HCT116 (cell line): ENCODE measurements around the gene POLD1. TPM values are rescaled to one million over a fixed set of nuclear protein-coding genes. Genes with fewer than 3 reads are reported as not detected.
"Not testable (repeated sequence)": the region's sequence is repeated elsewhere in the genome, so short reads cannot be mapped to it uniquely, and the experiment has no call there.

Experiments used
- ATAC-seq: fragments of 200-7000 bp; cut with Tn5 transposase; 2 replicates; pipeline ENCODE4 v1.9.1; 2020; ENCODE audit warnings: mild to moderate bottlenecking, moderate library complexity
- BruUV-seq: library from RNA; stranded (reverse); fragments of 400-500 nt; replicated peaks from 2 replicates; lab custom pipeline; 2021; lab: Mats Ljungman, UMichigan
- CTCF ChIA-PET: fragments of 300-600 bp; sonication (Branson Sonifier 250); formaldehyde crosslinking; loops from one replicate; lab custom pipeline; 2021; ENCODE audit warnings: antibody characterized with exemption; lab: Charles Lee
- POLR2A ChIA-PET: fragments of 300-600, 350-600 bp; sonication (Branson Sonifier 250); formaldehyde crosslinking; loops from one replicate; lab custom pipeline; 2021; ENCODE audit warnings: antibody characterized with exemption; lab: Charles Lee
- RAD21 ChIA-PET, 2 experiments: fragments of 300-600 bp; sonication (Branson Sonifier 250); formaldehyde crosslinking; loops; one replicate each; lab custom pipeline; 2023; ENCODE audit warnings: low total read pairs in 2 of 2; ENCODE audit not compliant: uncharacterized antibody in 2 of 2, unreplicated experiment in 2 of 2, low non-redundant PET in 1 of 2; lab: Charles Lee
- DNase-seq: peaks from one replicate; pipeline ENCODE4 v3.0.0-alpha.2; 2010; ENCODE audit warnings: low read depth, low spot score
- H2AFZ ChIP-seq: fragments of 200-600 bp; shearing (Covaris generic), sonication (generic); 2 replicates; pipeline ENCODE4 v1.6.1; 2017; ENCODE audit warnings: low read depth, mixed run types, mixed read lengths, antibody characterized with exemption, low read length; ENCODE audit not compliant: poor library complexity, severe bottlenecking
- H3K27ac ChIP-seq: 2 replicates; pipeline ENCODE4 v1.5.1; 2012; ENCODE audit warnings: low read depth, low read length
- H3K27me3 ChIP-seq: fragments of 200-600 bp; sonication (generic); 2 replicates; pipeline ENCODE4 v1.6.1; 2016; ENCODE audit warnings: mixed run types, low read length, mixed read lengths; ENCODE audit not compliant: insufficient read depth
- H3K36me3 ChIP-seq, 2 experiments: fragments of 200-500 bp in 1 of 2; fragments of 200-600 bp in 1 of 2; sonication (Bioruptor generic) in 1 of 2; sonication (generic) in 1 of 2; 2 replicates each; pipeline versions ENCODE4 v1.5.1 to v1.6.1; 2014 to 2016; ENCODE audit warnings: low read length in 2 of 2, inconsistent platforms in 1 of 2, mixed read lengths in 1 of 2, mixed run types in 1 of 2; ENCODE audit not compliant: insufficient read depth in 2 of 2, control insufficient read depth in 1 of 2
- H3K4me1 ChIP-seq, 2 experiments: fragments of 200-600 bp in 1 of 2; sonication (generic) in 1 of 2; 2 replicates each; pipeline versions ENCODE4 v1.5.1 to v1.6.1; 2012 to 2017; ENCODE audit warnings: low read length in 2 of 2, inconsistent platforms in 1 of 2, mild to moderate bottlenecking in 1 of 2, mixed read lengths in 1 of 2, mixed run types in 1 of 2, moderate library complexity in 1 of 2; ENCODE audit not compliant: insufficient read depth in 2 of 2, control insufficient read depth in 1 of 2
- H3K4me2 ChIP-seq: fragments of 200-600 bp; sonication (generic); 2 replicates; pipeline ENCODE4 v1.6.1; 2017; ENCODE audit warnings: mixed run types, low read length, mixed read lengths
- H3K4me3 ChIP-seq, 2 experiments: fragments of 200-600 bp in 1 of 2; sonication (generic) in 1 of 2; replicated peaks in 1 of 2; 2 replicates each; pipeline ENCODE4 v1.5.1; 2011 to 2016; ENCODE audit warnings: low read length in 2 of 2, control low read depth in 1 of 2, low read depth in 1 of 2, mild to moderate bottlenecking in 1 of 2, mixed read lengths in 1 of 2, mixed run types in 1 of 2
- H3K79me2 ChIP-seq: fragments of 200-600 bp; sonication (generic); 2 replicates; pipeline ENCODE4 v1.6.1; 2017; ENCODE audit warnings: mild to moderate bottlenecking, mixed run types, low read length, moderate library complexity, mixed read lengths; ENCODE audit not compliant: insufficient read depth
- H3K9ac ChIP-seq: fragments of 200-600 bp; sonication (generic); 2 replicates; pipeline ENCODE4 v1.6.1; 2016; ENCODE audit warnings: low read length, mixed read lengths
- H3K9me2 ChIP-seq: fragments of 200-600 bp; sonication (generic), shearing (Covaris generic); 2 replicates; pipeline ENCODE4 v1.6.1; 2017; ENCODE audit warnings: mixed run types, mild to moderate bottlenecking, moderate library complexity; ENCODE audit not compliant: insufficient read depth
- H3K9me3 ChIP-seq, 2 experiments: fragments of 200-500 bp in 1 of 2; fragments of 200-600 bp in 1 of 2; sonication (Bioruptor generic) in 1 of 2; sonication (generic) in 1 of 2; 2 replicates each; pipeline ENCODE4 v1.6.1; 2014 to 2017; ENCODE audit warnings: low read length in 2 of 2, mixed read lengths in 2 of 2, inconsistent platforms in 1 of 2, low read depth in 1 of 2, mild to moderate bottlenecking in 1 of 2, mixed run types in 1 of 2, moderate library complexity in 1 of 2; ENCODE audit not compliant: control insufficient read depth in 1 of 2, insufficient read depth in 1 of 2
- H4K20me1 ChIP-seq: fragments of 200-600 bp; sonication (generic), shearing (Covaris generic); 2 replicates; pipeline ENCODE4 v1.6.1; 2017; ENCODE audit warnings: mixed run types, mild to moderate bottlenecking, moderate library complexity; ENCODE audit not compliant: insufficient read depth
- CEBPB ChIP-seq: IDR thresholded peaks from 2 replicates; pipeline ENCODE4 v1.6.1; 2012; ENCODE audit warnings: low read depth
- EZH2phosphoT487 ChIP-seq: fragments of 200-600 bp; IDR thresholded peaks from 2 replicates; pipeline ENCODE4 v1.6.1; 2018; ENCODE audit warnings: antibody characterized with exemption, borderline replicate concordance
- FOSL1 ChIP-seq: IDR thresholded peaks from 2 replicates; pipeline ENCODE4 v1.6.1; 2012; ENCODE audit warnings: low read depth
- RAD21 ChIP-seq: IDR thresholded peaks from 2 replicates; pipeline ENCODE4 v1.6.1; 2012; ENCODE audit warnings: low read depth, mild to moderate bottlenecking
- SRF ChIP-seq: IDR thresholded peaks from 2 replicates; pipeline ENCODE4 v1.6.1; 2012; ENCODE audit warnings: low read depth
- YY1 ChIP-seq: IDR thresholded peaks from 2 replicates; pipeline ENCODE4 v1.6.1; 2011; ENCODE audit warnings: low read length, low read depth, moderate library complexity, mild to moderate bottlenecking; ENCODE audit not compliant: insufficient replicate concordance; ENCODE audit errors: extremely low read depth
- ZFX ChIP-seq: fragments of 450-650 bp; IDR thresholded peaks from 2 replicates; pipeline ENCODE4 v1.6.1; 2017
- intact Hi-C: fragments of 100-400 bp; cut with micrococcal nuclease; formaldehyde crosslinking; loops from 2 replicates; pipeline ENCODE4 v1.10.0; 2022
- total RNA-seq: library from RNA; stranded (reverse); gene quantifications from one replicate; pipeline ENCODE4 v1.2.1, GENCODE V29; 2021; ENCODE audit not compliant: unreplicated experiment
- TF ChIP-seq, protein P1 (sequence below): IDR thresholded peaks from 2 replicates; pipeline ENCODE4 v1.6.1; 2011; ENCODE audit warnings: mild to moderate bottlenecking, low read length, moderate library complexity; ENCODE audit not compliant: insufficient replicate concordance; ENCODE audit errors: extremely low read depth
- TF ChIP-seq, protein P2 (sequence below): IDR thresholded peaks from 2 replicates; pipeline ENCODE4 v1.6.1; 2012
- TF ChIP-seq, protein P3 (sequence below), 3 experiments: fragments of 200-600 bp in 1 of 3; sonication (generic) in 1 of 3; IDR thresholded peaks in 2 of 3; conservative IDR thresholded peaks in 1 of 3; 2 replicates each; pipeline ENCODE4 v1.5.1; 2012 to 2017; ENCODE audit warnings: low read depth in 2 of 3, low read length in 2 of 3, antibody characterized with exemption in 1 of 3, borderline replicate concordance in 1 of 3, control low read depth in 1 of 3, mild to moderate bottlenecking in 1 of 3, mixed read lengths in 1 of 3, mixed run types in 1 of 3, moderate library complexity in 1 of 3; ENCODE audit not compliant: insufficient read depth in 1 of 3
- TF ChIP-seq, protein P4 (sequence below): IDR thresholded peaks from 2 replicates; pipeline ENCODE4 v1.6.1; 2012; ENCODE audit warnings: low read depth

POLD1 gene
- total RNA-seq, 1 experiment from 2014 or later = 122 TPM

DNA sequence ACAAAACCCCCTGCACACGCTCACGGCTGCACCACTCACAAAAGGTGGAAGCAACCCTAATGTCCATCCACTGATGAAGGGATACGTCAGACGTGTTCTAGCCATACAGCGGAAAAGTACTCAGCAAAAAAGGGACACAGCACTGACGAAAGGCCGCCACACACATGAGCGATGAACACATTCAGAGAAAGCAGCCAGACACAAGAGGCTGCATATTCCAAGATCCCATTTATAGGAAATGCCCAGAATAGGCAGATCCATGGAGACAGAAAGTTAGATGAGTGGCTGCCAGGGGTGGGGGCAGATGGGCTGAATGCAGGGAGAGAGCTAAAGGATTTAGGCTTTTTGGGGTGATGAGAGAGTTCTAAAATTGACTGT, 3.7 kb downstream of the POLD1 start:
- ChIA-PET CTCF (no interaction called here), RAD21 (no interaction called here), POLR2A (no interaction called here)
- Histone ChIP-seq H3K4me1 (peaks cover 11 to 16% of the 10 kb centered on the region in 2 experiments; a peak in 3 of 4 replicates), H3K27ac (no peak overlapping the region), H3K27me3 (no peaks in the 10 kb centered on the region), H3K9me2 (no peaks in the 10 kb centered on the region), H4K20me1 (no peaks in the 10 kb centered on the region), H3K79me2 (peaks cover 71% of the 10 kb centered on the region), H3K9me3 (no peaks in the 10 kb centered on the region), H3K4me3 (no peak overlapping the region), H2AFZ (no peak overlapping the region), H3K4me2 (no peak overlapping the region), H3K36me3 (peaks cover 8 to 19% of the 10 kb centered on the region in 2 experiments; a peak in 2 of 4 replicates), H3K9ac (no peak overlapping the region)
- intact Hi-C loops = no loop called here
- TF ChIP-seq, protein P1, sequence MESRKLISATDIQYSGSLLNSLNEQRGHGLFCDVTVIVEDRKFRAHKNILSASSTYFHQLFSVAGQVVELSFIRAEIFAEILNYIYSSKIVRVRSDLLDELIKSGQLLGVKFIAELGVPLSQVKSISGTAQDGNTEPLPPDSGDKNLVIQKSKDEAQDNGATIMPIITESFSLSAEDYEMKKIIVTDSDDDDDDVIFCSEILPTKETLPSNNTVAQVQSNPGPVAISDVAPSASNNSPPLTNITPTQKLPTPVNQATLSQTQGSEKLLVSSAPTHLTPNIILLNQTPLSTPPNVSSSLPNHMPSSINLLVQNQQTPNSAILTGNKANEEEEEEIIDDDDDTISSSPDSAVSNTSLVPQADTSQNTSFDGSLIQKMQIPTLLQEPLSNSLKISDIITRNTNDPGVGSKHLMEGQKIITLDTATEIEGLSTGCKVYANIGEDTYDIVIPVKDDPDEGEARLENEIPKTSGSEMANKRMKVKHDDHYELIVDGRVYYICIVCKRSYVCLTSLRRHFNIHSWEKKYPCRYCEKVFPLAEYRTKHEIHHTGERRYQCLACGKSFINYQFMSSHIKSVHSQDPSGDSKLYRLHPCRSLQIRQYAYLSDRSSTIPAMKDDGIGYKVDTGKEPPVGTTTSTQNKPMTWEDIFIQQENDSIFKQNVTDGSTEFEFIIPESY = no peak
- TF ChIP-seq CEBPB = no peak
- TF ChIP-seq, protein P2, sequence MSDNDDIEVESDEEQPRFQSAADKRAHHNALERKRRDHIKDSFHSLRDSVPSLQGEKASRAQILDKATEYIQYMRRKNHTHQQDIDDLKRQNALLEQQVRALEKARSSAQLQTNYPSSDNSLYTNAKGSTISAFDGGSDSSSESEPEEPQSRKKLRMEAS = no peak
- TF ChIP-seq SRF = no peak
- no peak for TF ChIP-seq RAD21
- no peak for TF ChIP-seq EZH2phosphoT487
- TF ChIP-seq, protein P3, sequence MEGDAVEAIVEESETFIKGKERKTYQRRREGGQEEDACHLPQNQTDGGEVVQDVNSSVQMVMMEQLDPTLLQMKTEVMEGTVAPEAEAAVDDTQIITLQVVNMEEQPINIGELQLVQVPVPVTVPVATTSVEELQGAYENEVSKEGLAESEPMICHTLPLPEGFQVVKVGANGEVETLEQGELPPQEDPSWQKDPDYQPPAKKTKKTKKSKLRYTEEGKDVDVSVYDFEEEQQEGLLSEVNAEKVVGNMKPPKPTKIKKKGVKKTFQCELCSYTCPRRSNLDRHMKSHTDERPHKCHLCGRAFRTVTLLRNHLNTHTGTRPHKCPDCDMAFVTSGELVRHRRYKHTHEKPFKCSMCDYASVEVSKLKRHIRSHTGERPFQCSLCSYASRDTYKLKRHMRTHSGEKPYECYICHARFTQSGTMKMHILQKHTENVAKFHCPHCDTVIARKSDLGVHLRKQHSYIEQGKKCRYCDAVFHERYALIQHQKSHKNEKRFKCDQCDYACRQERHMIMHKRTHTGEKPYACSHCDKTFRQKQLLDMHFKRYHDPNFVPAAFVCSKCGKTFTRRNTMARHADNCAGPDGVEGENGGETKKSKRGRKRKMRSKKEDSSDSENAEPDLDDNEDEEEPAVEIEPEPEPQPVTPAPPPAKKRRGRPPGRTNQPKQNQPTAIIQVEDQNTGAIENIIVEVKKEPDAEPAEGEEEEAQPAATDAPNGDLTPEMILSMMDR (IDR thresholded peaks at IDR 0.05 in 2 of 3, conservative IDR thresholded peaks at IDR 0.05 in 1 of 3; ENCODE audit: borderline replicate concordance in 1 of 3, insufficient read depth in 1 of 3, low read depth in 2 of 3, low read length in 2 of 3) = no peak
- TF ChIP-seq, protein P4, sequence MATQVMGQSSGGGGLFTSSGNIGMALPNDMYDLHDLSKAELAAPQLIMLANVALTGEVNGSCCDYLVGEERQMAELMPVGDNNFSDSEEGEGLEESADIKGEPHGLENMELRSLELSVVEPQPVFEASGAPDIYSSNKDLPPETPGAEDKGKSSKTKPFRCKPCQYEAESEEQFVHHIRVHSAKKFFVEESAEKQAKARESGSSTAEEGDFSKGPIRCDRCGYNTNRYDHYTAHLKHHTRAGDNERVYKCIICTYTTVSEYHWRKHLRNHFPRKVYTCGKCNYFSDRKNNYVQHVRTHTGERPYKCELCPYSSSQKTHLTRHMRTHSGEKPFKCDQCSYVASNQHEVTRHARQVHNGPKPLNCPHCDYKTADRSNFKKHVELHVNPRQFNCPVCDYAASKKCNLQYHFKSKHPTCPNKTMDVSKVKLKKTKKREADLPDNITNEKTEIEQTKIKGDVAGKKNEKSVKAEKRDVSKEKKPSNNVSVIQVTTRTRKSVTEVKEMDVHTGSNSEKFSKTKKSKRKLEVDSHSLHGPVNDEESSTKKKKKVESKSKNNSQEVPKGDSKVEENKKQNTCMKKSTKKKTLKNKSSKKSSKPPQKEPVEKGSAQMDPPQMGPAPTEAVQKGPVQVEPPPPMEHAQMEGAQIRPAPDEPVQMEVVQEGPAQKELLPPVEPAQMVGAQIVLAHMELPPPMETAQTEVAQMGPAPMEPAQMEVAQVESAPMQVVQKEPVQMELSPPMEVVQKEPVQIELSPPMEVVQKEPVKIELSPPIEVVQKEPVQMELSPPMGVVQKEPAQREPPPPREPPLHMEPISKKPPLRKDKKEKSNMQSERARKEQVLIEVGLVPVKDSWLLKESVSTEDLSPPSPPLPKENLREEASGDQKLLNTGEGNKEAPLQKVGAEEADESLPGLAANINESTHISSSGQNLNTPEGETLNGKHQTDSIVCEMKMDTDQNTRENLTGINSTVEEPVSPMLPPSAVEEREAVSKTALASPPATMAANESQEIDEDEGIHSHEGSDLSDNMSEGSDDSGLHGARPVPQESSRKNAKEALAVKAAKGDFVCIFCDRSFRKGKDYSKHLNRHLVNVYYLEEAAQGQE = no peak
- TF ChIP-seq FOSL1 = no peak
- TF ChIP-seq ZFX = no peak
- TF ChIP-seq YY1 = no peak
- DNase-seq = no peak
- BruUV-seq = no TSS peak
- ATAC-seq = no peak

DNA sequence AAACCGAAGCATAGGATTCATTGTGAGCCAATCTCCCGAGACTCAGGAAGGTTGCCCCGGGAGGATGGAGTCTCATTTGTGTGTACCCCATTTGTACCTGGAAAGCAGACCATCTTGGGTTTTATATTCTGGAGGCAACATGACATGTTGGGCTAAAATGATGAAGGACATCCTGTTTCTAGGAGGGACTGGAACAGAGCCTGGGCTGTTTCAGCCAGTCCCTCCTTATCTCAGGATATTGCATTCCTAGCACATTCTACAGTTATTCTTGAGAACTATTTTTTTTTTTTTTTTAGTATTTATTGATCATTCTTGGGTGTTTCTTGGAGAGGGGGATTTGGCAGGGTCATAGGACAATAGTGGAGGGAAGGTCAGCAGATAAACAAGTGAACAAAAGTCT, 6.1 kb downstream of the POLD1 start:
- H3K4me1 ChIP-seq, H3K9me2 ChIP-seq, H3K4me3 ChIP-seq, H2AFZ ChIP-seq, H3K9ac ChIP-seq, POLR2A ChIA-PET, H3K4me2 ChIP-seq, DNase-seq, intact Hi-C loops, H3K9me3 ChIP-seq, BruUV-seq, ATAC-seq, H3K27ac ChIP-seq, H3K27me3 ChIP-seq, H4K20me1 ChIP-seq, RAD21 ChIA-PET: not testable (repeated sequence)
- peaks cover 77% of the 10 kb centered on the region for H3K79me2 ChIP-seq
- H3K36me3 ChIP-seq = peaks cover 8 to 24% of the 10 kb centered on the region in 2 experiments; a peak in 2 of 4 replicates
- CTCF ChIA-PET = interaction anchor here (0.7 kb wide), 1 partner anchor 21 kb away, joined by 3 read pairs; no protein-coding TSS in a partner anchor
